HG03520 (cell line): Measurements from ENCODE around the gene ADAMTS14.

ENCODE experiments used
- ATAC-seq: cut with Tn5 transposase; IDR thresholded peaks from one replicate; pipeline ENCODE4 v1.9.1; 2021; ENCODE audit warnings: mild to moderate bottlenecking, moderate library complexity; ENCODE audit not compliant: unreplicated experiment

ADAMTS14 gene

DNA sequence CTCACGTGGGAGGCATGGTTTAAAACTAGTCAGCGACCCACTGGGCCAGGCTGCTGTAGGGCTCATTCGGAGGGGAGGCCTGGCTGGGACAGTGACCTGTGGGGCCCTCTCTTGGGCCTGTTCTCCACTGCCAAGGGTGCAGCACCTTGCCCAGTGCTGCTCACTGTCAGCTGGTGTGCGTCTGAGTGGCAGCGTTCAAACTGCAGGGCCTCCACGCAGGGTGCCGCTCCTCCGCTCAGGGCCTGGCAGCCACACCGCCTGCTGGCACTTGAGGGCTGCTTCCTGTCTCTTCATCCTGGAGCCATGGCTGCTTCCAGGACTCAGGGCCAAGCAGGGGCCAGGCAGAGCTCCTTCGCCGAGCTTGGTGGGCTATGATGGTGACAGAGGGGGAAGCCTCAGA, 18.3 kb downstream of the ADAMTS14 start:
- ATAC-seq, result no peak

DNA sequence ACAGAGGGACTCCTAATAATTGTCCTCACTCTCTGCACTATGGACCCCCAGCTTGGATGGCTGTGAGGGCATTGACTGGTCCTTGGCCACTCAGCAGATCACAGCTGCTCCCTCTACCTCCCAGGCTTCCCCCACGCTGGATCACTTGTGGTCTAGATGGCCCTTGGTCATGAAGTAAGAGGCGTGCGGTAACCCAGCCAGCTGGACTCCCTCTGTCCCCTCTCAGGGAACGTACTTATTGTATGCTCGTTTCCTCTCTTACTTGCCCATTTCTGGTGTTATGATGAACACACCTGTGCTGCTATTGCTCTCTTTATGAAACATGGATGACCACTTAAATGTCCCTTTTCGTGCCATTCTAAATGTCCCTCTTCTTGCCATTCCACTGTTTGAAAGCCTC, 19.3 kb downstream of the ADAMTS14 start:
- no peak for ATAC-seq

DNA sequence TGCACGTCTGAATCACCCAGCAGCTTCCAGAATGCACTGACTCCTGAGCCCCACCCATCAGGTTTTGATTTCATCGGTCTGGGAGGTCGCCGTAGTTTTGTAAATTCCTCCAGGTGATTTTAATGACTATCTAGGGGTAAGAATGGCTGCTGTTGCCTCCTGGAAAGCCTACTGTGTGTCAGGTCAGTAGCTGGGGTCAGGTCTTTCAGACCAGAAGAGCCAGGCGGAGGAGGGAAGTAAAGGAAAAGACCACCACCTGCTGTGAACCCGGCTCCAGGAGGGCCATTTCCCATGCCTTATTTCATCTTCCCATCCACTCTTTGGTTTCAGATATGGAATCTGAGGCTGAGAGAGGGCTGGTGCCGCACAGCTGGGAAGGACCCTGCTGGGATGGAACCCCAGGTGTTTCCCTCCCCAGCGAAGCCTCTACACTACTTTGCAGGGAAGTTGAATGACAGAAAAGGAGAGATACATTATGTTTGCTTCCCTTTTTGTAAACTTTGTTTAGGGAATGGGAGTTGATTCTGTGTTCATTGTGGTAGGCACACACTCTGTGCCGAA, 19.8 kb downstream of the ADAMTS14 start:
- no peak for ATAC-seq

DNA sequence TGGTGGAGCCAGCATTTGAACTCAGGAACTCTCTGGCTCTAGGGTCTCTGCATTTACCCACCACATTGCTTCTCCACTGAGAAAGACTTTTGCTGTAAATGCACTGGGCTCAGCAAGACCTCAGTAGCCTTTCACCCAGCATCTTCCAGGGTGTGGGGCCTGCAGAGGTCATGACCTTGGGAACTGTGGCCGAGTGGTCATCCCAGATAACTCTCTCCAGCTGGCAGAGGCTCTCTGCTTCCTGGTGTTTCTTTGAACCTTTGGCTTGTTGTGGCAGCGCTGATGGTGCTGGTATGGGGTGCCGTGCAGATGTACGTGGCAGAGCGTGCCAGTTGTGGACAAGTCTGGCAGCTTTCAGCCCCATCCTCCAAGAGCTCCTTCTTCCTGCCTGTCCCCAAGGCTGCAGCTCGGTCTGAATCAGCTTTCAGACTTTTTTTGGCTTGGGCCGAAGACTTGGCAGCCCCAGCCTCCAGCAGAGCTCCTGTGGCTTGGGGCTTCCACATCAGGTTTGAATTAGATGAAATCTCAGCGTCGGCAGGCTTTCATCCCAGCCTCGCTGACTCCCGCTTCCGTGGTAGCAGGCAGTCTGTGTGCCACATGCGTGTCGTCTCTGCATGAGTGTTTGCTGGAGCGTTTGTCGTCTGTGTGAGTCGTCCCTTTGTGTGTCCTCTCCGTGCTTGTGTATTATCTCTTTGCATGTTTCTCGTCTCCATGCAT, 21.5 kb downstream of the ADAMTS14 start:
- ATAC-seq, result no peak

DNA sequence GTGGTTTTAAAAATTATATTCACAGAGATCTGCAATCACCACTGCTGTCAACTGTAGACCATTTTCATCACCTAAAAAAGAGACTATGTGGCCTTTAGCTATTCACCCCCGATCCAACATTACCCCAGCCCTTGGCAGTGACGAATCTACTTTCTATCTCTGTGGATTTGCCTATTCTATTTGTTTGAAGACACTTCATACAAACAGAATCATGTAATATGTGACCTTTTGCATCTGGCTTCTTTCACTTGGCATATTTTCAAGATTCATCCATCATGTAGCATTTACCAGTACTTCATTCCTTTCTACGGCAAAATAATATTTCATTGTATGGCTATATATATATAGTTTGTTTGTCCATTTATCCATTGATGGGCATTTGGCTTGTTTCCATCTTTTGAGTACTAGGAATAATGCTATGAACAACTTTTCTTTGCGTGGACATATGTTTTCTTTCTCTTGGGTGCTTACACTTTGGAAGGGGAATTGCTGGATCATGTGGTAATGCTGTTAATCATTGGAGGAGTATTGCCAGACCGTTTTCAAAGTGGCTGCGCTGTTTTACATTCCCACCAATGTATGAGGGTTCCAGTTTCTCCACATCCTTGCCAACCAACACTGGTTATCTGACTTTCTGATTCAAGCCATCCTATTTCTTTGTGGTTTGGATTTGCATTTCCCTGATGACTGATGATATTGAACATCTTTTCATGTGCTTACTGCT, 22.3 kb downstream of the ADAMTS14 start:
- no peak for ATAC-seq

DNA sequence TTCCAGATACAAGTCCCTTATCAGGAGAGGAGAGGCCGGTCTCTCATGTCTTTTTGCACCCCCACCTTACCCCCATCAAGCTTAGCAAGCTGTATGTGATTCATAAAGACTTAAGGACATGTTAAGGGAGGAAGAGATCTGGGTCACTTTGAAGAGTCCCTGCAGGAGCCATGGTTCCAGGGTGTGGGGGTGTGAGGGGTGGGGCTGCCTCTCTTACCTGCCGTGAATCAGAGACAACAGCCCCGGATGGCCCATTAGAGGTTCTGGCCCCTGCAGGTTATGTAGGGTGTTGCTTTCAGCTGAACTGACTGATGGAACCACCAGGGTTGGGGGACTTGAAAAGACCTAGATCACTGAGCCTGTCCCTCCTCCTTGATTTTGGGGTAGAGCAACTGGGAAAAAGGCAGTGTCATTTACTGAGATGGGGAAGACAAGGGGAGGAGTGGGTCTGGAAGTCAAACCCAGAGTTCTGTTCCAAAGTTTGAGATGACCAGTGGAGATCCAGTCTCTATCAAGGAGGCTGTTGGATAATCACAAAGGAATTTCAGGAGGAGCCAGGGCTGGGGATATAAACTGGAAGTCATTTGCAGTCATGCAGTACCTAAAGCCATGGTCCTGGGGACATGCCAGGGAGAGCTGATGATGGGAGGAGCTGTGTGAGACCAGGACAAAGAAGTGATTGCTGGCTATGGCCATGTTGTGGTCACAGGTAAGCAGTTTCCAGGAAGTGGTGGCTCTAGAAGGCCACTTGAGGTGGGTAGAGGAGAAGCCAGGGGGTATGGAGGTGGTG, 23.1 kb downstream of the ADAMTS14 start:
- no peak for ATAC-seq

DNA sequence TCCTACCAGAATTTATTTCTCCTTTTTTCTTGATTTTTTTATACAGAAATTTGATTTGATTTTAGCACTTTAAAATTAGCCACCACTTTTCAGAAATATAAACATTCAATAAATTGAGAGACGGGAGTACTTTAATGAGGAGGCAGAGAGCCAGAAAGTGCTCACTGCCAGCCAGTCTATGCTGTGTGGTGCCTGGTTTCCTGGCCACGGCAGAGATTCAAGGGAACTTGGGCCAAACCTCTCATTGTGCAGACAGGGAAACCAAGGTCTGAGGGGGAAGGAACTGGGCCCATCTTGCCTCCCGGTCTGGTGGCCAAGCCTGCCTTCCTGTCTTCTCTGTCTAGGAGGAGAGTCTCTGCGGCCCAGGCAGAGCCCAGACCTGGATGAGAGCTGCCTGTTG, 25.9 kb downstream of the ADAMTS14 start:
- no peak for ATAC-seq

DNA sequence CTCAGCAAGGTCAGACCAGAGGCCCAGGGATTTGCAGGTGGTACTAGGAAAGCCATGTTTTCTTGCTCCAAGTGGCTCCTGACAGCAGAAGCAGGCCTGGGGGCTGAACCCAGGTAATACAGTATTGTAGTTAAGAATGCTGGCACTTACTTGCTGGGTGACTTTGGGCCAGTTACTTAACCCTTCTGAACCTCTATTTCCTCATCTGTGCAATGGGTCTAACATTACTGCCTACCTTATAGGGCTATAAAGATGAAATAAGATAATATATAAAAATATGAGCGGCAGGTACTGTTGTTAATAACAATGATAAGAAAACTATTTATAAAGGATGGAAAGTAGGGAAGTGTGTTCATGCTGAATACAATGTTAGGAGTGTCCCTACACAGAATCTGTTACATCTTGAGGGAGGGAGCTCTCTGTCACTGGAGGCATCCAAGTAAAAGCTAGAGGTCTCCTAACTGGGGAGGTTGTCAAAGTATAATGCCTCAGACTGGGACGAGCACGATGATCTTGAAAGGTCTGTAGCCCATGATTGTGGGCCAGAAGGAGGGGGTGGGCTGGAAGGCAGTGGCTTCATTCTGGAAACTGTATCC, 26.9 kb downstream of the ADAMTS14 start:
- no peak for ATAC-seq

DNA sequence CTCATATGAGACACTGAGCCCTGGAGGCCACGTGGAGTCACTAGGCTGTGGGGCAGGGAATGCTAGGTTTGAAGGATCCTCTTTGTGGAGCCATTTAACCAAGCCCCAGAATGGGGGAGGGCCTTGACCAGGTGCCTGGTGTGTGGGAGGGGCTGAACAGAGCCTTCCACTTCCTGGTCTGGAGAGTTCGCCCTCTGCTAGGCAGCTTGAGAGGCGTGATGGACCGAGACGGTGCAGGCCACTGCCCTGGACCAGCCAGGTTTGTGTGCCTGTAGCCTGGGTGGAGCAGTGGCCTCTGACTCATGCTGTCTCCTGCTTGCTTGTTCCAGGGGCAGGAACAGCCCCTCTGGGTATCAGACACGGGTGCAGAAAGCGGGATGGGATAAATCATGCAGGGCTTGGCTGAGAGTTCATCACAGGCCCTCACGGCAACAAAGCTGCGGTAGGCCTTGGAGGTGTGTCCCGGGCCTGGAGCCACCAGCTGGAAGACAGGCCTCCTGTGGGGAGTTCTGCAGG, 27.4 kb downstream of the ADAMTS14 start:
- ATAC-seq, result no peak

DNA sequence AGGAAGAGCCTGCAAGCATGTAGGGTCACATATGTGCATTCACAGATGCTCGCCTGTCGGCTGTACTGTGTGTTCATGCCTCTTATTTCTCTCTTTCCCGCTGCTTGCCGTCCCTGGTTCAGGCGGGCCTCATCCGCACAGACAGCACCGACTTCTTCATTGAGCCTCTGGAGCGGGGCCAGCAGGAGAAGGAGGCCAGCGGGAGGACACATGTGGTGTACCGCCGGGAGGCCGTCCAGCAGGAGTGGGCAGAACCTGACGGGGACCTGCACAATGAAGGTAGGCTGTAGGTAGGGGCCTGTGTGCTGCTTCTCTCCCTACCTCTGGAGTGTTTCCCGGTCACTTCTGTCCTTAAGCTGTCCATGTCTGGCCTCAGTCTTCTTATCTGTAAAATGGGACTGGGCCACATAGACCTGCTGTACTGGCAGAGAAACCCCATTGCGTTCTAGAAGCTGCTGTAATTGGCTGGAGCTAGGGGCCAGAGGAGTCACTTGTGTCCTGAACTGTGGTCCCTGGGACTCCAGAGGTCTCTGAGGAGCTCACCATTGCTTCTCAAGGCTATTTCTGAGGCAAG, 30.0 kb downstream of the ADAMTS14 start:
- ATAC-seq, result no peak

DNA sequence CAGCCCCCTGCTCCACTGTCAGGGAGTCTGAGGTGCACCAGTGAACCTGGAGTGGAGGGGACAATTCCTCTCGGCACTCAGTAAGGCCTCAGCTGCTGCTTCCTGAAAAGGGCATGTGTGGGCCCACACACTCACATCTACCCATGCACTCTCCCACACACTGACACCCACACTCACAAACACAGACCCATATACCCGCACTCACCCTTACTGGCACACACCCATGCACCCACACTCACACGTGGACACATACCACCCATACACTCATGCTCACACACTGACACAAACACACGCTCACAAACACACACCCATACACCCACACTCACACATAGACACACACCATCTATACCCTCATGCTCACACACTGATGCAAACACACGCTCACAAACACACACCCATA, 31.9 kb downstream of the ADAMTS14 start:
- ATAC-seq, result no peak

DNA sequence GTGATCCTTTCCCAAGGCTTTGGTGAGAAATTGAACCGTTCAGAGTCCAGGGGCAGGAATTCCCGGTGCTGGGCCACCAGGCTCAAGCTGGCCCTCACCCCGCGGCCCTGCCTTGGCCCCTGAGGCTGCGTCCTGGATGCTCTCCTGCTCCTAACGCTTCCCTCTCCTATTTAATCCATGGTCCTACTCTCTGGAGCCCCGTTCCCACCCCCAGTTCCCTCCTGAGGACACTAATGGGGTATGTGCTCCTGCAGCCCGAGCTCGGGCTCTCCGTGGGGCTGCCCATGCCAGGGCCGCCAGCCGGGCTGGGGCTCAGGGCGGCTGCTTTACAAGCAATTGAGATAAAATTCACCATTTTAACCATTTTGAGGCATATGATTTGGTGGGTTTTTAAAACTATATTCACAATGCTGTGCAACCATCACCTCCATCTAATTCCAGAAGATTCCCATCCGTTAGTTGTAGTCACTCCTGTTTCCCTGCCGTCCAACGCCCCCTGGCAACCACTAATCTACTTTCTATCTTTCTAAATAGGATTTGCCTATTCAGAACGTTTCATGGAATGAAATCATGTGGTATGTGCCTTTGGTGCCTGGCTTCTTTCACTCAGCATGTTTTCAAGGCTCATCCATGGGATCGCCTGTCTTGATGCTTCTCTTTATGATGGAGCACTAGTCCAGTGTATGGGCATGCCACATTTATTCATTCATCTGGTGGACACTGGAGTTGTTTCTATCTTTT, 33.0 kb downstream of the ADAMTS14 start:
- no peak for ATAC-seq

DNA sequence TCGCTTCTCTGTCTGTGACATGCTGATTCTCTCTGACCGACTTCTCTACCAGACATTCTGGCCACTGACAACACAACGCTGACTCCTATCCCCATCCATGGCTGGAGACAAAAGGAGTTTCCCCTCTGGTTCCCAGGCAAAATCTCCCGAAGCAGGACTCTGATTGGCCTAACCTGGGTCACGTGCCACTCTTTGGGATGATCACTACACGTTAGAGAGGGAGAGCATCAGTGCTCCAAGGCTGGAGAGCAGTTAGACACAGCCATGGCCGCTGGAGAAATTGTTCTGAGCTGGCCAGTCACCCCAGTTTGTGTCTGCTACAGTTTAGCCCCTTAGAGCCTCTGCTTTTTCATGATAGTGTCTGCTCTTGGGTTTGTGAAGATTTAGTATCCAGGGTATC, 38.9 kb downstream of the ADAMTS14 start:
- ATAC-seq, result no peak

DNA sequence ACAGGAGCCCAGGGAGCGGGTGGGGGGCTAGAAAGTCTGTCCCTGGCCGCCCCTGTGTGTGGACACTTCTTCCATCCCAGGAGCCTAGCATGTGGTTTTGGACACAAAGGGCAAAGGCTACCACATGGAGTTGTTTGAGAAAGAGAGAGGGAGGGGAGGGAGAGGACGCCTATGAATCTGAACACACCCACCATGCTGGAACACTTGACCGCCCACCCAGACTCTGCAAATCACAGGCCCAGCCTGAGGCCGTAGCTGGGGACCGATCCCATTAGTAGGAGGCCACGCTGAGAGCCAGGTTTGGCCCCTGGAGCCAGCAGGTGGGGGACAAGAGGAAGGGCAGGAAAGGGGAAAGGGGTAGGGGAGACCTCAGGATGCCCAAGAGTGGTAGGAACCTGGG, 39.6 kb downstream of the ADAMTS14 start:
- ATAC-seq, result no peak

DNA sequence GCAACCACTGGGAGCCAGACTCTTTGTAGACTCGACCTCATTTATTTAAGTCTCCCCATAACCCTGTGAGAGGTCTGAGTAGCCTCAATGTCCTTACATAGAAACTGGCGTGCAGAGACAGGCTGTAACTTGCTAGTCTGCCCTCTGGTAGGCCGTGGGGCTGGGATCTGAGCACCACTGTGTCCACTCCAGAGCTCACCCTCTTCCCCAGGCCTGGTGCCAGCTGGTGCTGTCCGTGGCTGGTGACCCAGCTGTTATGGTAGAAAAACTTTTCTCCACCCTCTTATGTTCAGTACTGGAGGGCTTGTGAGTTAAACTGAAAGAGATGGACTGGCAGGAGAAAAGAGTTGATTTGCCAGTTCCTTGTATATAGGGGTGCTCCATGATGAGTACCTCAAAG, 41.9 kb downstream of the ADAMTS14 start:
- no peak for ATAC-seq

DNA sequence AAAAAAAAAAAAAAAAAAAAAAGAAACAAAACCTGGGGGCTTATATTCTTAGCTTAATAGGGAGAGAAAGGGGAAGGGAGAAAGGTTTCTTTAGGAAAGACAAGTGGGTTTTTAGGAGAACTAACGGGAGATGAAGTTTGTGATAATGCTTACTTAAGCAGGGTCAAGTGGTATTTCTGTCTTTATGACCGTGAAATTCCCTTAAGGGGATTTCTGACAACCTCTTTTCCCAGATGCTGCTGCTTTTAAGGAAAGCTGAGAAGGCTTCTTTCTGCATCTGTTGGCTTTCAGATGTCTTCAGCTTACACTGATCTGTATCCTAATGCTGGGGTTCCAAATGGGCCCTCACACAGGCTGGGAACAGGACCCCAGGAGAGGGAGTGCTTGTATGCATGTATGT, 42.6 kb downstream of the ADAMTS14 start:
- no peak for ATAC-seq

DNA sequence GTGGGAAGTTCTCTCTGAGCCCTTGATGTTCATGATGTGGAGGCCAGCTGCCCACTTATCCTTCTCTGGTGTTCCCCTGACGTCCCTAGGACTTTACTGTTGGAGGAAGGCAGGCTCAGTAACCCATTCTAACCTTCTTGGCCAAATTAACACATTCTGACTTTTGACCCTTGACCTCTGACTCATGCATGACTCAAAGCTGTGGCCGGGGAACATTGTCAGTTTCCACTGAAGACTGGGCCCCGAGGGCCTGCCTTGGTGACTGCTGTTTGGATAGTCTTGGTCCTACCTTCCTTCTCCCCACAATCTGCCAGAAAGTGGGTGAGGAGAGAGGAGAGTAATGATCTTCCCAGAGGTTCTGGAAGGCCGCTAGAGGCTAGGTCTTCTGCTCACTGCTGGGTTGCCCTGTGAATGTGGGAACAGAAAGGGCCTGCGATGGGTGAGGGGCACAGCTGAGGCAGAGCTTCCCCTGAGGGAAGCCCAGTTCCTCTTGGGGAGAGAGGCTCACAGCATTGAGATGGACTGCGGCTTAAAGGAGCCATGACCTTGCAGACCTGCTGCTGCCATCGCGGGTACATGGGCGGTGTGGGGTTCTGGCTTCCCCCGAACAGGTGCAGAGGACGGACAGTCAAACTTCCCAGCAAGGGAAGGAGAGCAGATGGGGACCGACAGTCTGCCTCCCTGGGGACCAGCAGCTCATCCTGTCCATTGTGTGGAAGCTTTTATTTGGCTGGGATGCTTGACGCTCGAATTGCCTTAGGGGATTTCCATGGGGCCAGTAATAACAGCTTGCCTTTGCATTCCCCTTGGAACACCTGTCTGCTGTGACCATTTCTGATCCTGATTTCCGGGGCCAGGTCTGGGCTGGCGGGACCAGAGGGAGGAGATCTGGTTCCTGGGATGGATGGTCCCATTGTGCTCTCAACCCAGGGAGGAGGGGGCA, 43.8 kb downstream of the ADAMTS14 start:
- ATAC-seq, result no peak

DNA sequence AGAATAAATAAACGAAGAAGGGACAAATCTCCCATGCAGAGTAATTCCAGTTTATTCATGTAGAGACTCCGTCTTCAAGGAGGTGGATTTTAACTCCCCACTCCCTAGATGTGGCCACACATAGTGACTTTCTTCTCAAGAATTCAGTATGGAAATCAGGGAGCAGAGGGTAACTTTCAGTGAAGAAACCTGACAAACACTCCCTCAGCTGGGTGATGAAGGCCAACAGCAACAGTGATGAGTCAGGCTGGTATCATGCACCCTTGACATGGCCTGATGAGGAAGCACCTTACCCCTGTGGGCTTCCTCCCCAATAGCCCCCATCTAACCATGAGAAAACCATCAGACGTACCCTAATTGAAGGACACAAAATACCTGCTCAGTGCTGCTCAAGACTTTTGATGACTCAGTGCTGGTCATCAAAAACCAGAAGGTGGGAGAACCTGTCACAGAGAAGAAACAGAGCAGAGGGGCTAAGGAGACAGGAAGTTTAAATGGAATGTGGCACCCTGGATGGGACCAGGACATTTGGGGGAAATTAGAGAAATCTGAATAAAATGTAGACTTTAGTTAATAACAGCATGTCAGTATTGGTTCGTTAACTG, 50.6 kb downstream of the ADAMTS14 start:
- ATAC-seq, result no peak
